ENCODE data around the gene AIG1.

The AIG1 gene

DNA sequence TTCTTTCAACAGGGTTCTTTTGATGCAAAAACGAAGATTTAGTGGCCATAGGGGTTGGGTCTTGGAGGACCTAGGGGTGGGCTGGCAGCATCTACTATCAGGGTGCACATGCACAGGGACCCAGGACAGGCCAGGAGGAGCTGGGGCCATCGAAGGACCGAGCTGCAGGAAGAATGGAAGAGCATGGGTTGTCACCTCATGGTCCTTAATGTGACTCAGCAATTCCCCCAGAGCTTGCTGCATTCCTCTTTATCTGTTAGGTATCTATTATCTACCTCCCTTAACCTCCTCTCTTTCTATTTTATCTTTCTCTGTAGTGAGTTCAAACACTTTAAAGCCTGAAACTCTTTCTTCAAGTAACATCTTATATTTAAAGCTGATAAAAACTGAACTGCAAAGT, 167.0 kb downstream of the AIG1 start:
- TF ChIP-seq, protein P1, sequence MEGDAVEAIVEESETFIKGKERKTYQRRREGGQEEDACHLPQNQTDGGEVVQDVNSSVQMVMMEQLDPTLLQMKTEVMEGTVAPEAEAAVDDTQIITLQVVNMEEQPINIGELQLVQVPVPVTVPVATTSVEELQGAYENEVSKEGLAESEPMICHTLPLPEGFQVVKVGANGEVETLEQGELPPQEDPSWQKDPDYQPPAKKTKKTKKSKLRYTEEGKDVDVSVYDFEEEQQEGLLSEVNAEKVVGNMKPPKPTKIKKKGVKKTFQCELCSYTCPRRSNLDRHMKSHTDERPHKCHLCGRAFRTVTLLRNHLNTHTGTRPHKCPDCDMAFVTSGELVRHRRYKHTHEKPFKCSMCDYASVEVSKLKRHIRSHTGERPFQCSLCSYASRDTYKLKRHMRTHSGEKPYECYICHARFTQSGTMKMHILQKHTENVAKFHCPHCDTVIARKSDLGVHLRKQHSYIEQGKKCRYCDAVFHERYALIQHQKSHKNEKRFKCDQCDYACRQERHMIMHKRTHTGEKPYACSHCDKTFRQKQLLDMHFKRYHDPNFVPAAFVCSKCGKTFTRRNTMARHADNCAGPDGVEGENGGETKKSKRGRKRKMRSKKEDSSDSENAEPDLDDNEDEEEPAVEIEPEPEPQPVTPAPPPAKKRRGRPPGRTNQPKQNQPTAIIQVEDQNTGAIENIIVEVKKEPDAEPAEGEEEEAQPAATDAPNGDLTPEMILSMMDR (IDR thresholded peaks at IDR 0.05; ENCODE audit: low read length, missing control alignments) = no peak
- DNase-seq (ENCODE audit: low read depth) = no peak
- no peak overlapping the region for H3K4me3 ChIP-seq (replicated peaks; ENCODE audit: low read depth, low read length)

DNA sequence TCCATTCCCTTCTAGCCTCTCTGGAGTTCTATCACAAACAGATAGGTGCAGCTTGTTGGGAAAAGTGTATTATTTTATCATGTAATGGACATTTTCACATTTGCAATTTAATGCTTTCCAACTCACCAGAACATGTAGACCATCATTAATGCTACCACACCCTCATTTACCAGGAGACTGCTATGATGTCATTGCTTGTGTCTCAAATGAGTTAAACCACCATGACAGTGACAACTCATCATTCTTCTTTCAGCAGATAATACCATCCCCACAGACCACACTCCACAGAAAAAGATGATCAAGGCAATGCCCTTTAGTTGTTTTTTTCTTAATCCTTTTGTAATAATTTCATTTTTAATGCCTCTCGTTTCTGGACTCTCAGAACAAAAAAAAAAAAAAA, 168.7 kb downstream of the AIG1 start:
- H3K4me3 ChIP-seq (replicated peaks; ENCODE audit: low read depth, low read length) = no peak overlapping the region
- no peak for DNase-seq (ENCODE audit: low read depth)
- TF ChIP-seq, protein P1 (IDR thresholded peaks at IDR 0.05; ENCODE audit: low read length, missing control alignments) = no peak

DNA sequence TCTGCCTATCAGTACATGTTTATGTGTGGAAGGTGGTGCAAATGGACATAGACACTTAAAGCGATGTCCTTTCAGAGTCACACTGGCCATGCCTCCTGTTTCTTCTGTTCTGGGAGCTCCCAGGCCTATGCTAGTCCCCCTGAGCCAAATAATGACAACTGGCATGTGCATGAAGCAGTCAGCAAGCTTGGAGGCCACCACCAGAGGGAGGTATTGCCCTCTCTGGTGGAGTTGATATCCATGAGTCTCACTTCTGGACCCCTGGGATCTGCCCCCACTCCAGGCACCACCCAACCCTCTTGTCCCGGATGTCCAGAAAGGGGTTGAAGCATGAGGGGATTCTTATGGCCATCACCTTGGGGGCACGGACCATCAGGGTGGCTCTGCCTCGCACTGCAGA, 172.2 kb downstream of the AIG1 start:
- peak; percentile 28 for DNase-seq (ENCODE audit: low read depth)
- no peak overlapping the region for H3K4me3 ChIP-seq (replicated peaks; ENCODE audit: low read depth, low read length)
- TF ChIP-seq, protein P1 (IDR thresholded peaks at IDR 0.05; ENCODE audit: low read length, missing control alignments) = peak; percentile 53

DNA sequence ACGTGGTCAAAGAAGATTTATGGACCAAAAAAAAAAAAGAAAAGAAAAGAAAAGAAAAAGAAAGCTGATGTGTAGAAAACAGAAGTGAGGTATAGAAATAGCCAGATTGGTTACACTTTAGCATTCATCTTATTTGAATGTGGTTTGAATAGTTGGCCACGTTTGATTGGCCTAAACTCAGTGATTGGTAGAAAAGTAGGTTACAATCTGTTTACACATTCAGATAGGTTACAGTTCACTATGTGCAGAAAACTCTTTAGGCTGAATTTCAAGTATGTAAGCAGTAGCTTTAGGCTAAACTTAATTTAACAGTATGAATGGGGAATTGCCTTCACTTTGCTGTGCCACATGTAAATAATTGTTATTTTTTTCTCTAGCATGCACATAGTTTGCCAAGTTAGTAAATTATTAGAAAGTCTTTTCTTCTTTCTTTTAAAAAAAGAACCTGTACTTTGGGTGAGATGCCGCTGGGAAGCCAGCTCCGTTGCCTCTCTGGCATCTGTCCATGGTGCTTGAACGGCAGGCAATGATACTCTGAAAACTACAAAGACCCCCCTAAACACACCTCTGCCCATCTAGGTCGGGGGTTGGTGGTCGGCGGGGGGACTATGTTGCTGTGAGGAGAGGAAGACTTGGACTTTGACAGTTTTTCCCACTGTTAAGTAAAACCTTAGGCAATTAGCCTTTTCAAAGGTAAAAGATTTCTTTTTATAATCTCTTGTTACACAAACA, 173.0 kb downstream of the AIG1 start:
- no peak overlapping the region for H3K4me3 ChIP-seq (replicated peaks; ENCODE audit: low read depth, low read length)
- TF ChIP-seq, protein P1 (IDR thresholded peaks at IDR 0.05; ENCODE audit: low read length, missing control alignments) = no peak
- no peak for DNase-seq (ENCODE audit: low read depth)

DNA sequence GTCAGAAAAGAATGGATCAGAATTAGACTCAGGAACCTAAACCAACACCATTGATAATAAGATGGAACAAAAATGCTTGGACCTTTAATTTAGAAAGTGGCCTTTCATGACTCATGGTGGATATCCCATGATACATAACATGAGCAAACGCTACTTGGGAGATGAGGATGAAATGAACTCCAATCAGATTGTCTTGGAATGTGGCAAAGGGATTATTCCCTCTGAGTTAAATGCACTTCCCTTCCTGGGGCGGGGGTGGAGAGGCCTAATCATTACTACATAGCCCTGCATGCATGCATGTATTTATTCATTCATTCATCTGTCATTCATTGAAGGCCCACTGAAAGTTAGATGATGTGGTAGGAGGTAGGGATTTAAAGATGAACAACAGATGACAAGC, 174.0 kb downstream of the AIG1 start:
- TF ChIP-seq, protein P1 (IDR thresholded peaks at IDR 0.05; ENCODE audit: low read length, missing control alignments) = no peak
- no peak for DNase-seq (ENCODE audit: low read depth)
- H3K4me3 ChIP-seq (replicated peaks; ENCODE audit: low read depth, low read length) = no peak overlapping the region

DNA sequence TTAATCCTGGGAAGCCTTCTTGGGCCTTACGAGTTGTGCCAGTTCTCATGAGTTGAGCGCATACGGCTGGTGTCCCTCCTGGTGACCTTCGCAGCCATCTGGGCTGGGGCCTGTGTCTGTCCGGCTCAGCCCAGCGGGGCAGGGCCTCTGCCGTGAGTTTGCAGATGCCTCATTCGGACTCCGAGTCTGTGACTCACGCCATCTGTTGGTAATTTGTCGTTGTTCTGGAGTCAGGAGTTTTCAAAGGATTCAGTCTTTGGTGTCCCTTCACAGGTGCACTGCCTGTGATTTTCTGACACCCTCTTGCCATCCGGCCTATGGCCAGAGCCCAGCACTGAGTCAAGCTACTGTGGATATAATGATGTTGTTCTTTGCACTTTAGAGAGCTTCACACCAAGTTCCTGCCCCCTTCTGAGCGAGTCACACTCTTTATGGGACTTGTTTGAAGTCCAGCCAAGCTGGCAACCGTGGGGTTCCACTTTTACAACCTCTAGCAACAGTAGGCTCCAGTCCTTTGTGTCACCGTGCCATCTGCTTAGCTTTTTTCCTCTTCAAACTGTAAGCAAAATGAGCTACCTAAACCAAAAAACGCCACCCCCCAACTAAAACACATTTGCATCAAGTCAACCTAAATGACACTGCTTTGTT, 175.6 kb downstream of the AIG1 start:
- TF ChIP-seq, protein P1 (IDR thresholded peaks at IDR 0.05; ENCODE audit: low read length, missing control alignments) = no peak
- H3K4me3 ChIP-seq (replicated peaks; ENCODE audit: low read depth, low read length) = no peak overlapping the region
- no peak for DNase-seq (ENCODE audit: low read depth)
